Breast epithelium (tissue), 4 donors: Measurements from ENCODE around the gene RTCA. TPM values are rescaled to one million over a fixed set of nuclear protein-coding genes. Genes with fewer than 3 reads are reported as not detected.

Experiments used
- DNase-seq, 2 donors: peaks; one replicate each; pipeline ENCODE4 v3.0.0-alpha.2; 2019; ENCODE audit warnings: low spot score in 2 of 2
- H3K27ac ChIP-seq, 2 donors: fragments of 200-600 bp; sonication (generic) in 1 of 2; one replicate each; pipeline ENCODE4 v1.5.1; 2016 to 2019; ENCODE audit warnings: mild to moderate bottlenecking in 1 of 2
- H3K27me3 ChIP-seq, 2 donors: fragments of 200-600 bp; sonication (generic) in 1 of 2; one replicate each; pipeline versions ENCODE4 v1.5.1 to v1.6.0; 2017 to 2019; ENCODE audit warnings: control low read depth in 1 of 2, mild to moderate bottlenecking in 1 of 2
- H3K36me3 ChIP-seq: fragments of 200-600 bp; one replicate; pipeline ENCODE4 v1.5.1; 2019
- H3K4me1 ChIP-seq, 2 donors: fragments of 200-600 bp; sonication (generic); one replicate each; pipeline ENCODE4 v1.5.1; 2016 to 2019; ENCODE audit warnings: control low read depth in 1 of 2
- H3K4me3 ChIP-seq, 3 donors: fragments of 200-600 bp; sonication (generic); 1 replicate in 2 of 3; 2 replicates in 1 of 3; pipeline ENCODE4 v1.5.1; 2016 to 2019; ENCODE audit warnings: mild to moderate bottlenecking in 3 of 3, moderate library complexity in 2 of 3
- H3K9me3 ChIP-seq, 2 donors: fragments of 200-600 bp; sonication (generic) in 1 of 2; one replicate each; pipeline ENCODE4 v1.5.1; 2016 to 2019; ENCODE audit warnings: control low read depth in 1 of 2
- POLR2A ChIP-seq: fragments of 450-650 bp; IDR thresholded peaks from one replicate; pipeline ENCODE4 v1.6.1; 2016; ENCODE audit warnings: antibody characterized with exemption, mild to moderate bottlenecking, moderate library complexity
- POLR2AphosphoS5 ChIP-seq, 3 donors: sonication (generic); formaldehyde crosslinking; IDR thresholded peaks; one replicate each; pipeline ENCODE4 v1.6.1; 2017; ENCODE audit warnings: antibody characterized with exemption in 3 of 3
- intact Hi-C: fragments of 100-400 bp; cut with DNase I; formaldehyde crosslinking; loops from one replicate; pipeline ENCODE4 v1.15.1; 2023; ENCODE audit warnings: low total_unique reads
- total RNA-seq, 3 donors: library from RNA; depleted of rRNA; stranded (reverse); fragments of >200 nt; gene quantifications; one replicate each; pipeline ENCODE4 v1.1.0, GENCODE V29; 2016
- TF ChIP-seq, protein P1 (sequence below), 3 donors: fragments of 450-650 bp; IDR thresholded peaks; one replicate each; pipeline ENCODE4 v1.5.1; 2016 to 2017; ENCODE audit warnings: antibody characterized with exemption in 3 of 3, mild to moderate bottlenecking in 3 of 3, moderate library complexity in 3 of 3

RTCA gene
- total RNA-seq, 3 donors from 2014 or later: 17.0 to 22.6 (median 22.2) TPM

DNA sequence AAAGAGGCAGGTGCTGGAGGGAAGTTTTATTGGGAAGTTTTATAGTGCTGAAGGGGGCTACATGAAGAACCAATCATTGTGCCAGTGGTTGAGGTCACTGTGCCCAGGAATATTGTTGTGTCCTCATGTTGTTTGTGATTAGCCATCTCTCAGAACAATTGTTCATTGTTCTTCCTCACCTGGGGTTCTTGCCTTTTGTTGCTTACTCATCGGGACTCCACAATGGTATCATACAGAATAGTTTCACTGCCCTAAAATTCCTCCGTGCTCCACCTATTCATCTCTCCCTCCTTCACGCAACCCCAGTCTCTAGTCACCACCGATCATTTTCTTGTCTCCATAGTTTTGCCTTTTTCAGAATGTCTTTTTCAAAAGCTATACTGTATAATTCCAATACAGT, 47.4 kb downstream of the RTCA start:
- Histone ChIP-seq H3K27ac (no peak overlapping the region), H3K36me3 (no peaks in the 10 kb centered on the region), H3K9me3 (peaks cover 7 to 10% of the 10 kb centered on the region in 2 donors), H3K4me1 (no peaks in the 10 kb centered on the region), H3K4me3 (no peak overlapping the region), H3K27me3 (no peaks in the 10 kb centered on the region)
- no peak for TF ChIP-seq POLR2AphosphoS5 (IDR thresholded peaks at IDR 0.05)
- TF ChIP-seq POLR2A: no peak
- TF ChIP-seq, protein P1, sequence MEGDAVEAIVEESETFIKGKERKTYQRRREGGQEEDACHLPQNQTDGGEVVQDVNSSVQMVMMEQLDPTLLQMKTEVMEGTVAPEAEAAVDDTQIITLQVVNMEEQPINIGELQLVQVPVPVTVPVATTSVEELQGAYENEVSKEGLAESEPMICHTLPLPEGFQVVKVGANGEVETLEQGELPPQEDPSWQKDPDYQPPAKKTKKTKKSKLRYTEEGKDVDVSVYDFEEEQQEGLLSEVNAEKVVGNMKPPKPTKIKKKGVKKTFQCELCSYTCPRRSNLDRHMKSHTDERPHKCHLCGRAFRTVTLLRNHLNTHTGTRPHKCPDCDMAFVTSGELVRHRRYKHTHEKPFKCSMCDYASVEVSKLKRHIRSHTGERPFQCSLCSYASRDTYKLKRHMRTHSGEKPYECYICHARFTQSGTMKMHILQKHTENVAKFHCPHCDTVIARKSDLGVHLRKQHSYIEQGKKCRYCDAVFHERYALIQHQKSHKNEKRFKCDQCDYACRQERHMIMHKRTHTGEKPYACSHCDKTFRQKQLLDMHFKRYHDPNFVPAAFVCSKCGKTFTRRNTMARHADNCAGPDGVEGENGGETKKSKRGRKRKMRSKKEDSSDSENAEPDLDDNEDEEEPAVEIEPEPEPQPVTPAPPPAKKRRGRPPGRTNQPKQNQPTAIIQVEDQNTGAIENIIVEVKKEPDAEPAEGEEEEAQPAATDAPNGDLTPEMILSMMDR (IDR thresholded peaks at IDR 0.05): no peak
- intact Hi-C loops: no loop called here
- DNase-seq: no peak

DNA sequence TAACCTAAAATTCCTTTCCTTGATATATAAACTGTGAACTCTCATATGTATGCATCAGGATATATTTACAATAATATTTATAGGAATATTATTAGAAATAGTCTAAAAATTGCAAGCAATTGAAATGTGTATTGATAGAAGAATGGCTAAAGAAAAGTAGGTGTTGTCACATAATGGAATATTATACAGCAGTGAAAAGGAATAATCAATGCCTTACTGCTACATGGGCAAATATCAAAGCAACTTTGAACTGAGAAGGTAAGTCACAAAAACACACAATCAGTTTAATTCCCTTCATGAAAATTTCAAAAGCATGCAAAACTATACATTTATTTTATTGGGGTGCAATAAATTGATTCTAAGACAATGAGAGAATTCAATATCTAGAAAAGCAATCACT, 50.6 kb downstream of the RTCA start:
- TF ChIP-seq, protein P1 (IDR thresholded peaks at IDR 0.05): no peak
- TF ChIP-seq POLR2AphosphoS5 (IDR thresholded peaks at IDR 0.05): no peak
- no peak for TF ChIP-seq POLR2A
- peaks cover 18 to 27% of the 10 kb centered on the region in 2 donors for H3K9me3 ChIP-seq
- no peaks in the 10 kb centered on the region for H3K36me3 ChIP-seq
- no peak overlapping the region for H3K27ac ChIP-seq
- no peaks in the 10 kb centered on the region for H3K4me1 ChIP-seq
- no peaks in the 10 kb centered on the region for H3K27me3 ChIP-seq
- DNase-seq: no peak
- no peak overlapping the region for H3K4me3 ChIP-seq
- intact Hi-C loops: no loop called here

DNA sequence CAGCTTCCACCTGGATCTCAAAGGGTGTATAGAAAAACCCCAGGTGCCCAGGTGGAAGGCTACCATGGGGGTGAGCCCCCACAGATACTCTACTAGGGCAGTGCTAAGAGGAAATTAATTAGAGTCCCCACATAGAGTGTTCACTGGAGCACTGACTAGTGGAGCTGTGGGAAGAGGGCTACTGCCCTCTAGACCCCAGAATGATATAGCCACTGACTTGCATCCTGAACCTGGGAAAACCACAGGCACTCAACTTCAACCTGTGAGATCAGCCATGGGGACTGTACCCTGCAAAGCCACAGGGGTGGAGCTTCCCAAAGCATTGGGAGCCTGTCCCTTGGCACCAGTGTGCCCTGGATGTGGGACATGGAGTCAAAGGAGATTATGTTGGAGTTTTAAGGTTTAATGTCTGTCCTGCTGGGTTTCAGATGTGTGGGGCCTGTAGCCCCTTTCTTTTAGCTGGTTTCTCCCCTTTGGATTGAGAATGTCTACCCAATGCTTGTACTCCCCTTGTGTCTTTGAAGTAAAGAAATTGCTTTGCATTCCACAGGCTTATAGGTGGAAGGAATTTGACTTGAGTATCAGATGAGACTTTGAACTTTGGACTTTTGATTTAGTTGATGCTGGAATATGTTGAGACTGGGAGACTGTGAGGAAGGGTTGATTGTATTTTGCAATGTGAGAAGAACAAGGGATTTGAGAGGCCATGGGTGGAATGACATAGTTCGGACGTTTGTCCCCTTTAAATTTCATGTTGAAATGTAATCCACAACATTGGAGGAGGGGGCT, 54.5 kb downstream of the RTCA start:
- no peaks in the 10 kb centered on the region for H3K36me3 ChIP-seq
- no peak overlapping the region for H3K27ac ChIP-seq
- no peaks in the 10 kb centered on the region for H3K27me3 ChIP-seq
- no peak for DNase-seq
- intact Hi-C loops: no loop called here
- TF ChIP-seq, protein P1 (IDR thresholded peaks at IDR 0.05): no peak
- no peak for TF ChIP-seq POLR2AphosphoS5 (IDR thresholded peaks at IDR 0.05)
- TF ChIP-seq POLR2A: no peak
- H3K4me1 ChIP-seq: no peaks in the 10 kb centered on the region
- peaks cover 18 to 27% of the 10 kb centered on the region in 2 donors for H3K9me3 ChIP-seq
- H3K4me3 ChIP-seq: no peak overlapping the region

DNA sequence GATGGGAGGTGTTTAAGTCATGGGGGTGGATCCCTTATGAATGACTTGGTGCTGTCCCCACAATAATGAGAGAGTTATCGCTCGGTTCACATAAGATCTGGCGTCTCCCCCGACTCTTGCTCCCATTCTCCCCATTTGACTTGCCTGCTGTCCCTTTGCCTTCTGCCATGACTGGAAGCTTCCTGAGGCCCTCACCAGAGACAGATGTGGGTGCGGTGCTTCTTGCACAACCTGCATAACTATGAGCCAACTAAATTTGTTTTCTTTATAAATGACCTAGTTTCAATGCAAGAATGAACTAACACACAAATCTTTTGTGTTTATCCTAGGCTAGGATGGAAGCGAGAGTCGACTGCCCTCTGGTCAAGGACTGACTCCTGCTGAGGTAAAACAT, 55.1 kb downstream of the RTCA start:
- DNase-seq: no peak
- H3K4me1 ChIP-seq: no peaks in the 10 kb centered on the region
- H3K27ac ChIP-seq: no peak overlapping the region
- H3K4me3 ChIP-seq: no peak overlapping the region
- intact Hi-C loops: no loop called here
- TF ChIP-seq POLR2AphosphoS5 (IDR thresholded peaks at IDR 0.05) (no peak), POLR2A (no peak)
- TF ChIP-seq, protein P1 (IDR thresholded peaks at IDR 0.05): no peak
- H3K36me3 ChIP-seq: no peaks in the 10 kb centered on the region
- H3K9me3 ChIP-seq: peaks cover 12 to 21% of the 10 kb centered on the region in 2 donors
- H3K27me3 ChIP-seq: no peaks in the 10 kb centered on the region

DNA sequence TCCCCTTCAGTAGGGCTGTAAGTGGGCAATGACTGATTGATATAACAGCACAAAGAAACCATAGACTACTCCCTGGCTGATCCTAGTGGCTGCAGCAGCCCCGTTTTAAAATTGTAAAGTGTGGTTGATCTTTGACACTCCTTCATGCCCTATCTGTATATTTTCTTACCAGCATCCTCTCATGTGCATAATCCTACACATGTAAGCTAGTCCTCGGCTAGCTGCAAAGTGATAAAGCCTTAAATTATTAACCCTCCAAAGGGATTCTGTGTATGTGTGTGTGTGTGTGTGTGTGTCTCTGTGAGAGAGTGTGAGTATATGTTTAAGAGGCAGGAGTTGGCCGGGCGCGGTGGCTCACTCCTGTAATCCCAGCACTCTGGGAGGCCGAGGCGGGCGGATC, 55.5 kb downstream of the RTCA start:
- intact Hi-C loops: no loop called here
- DNase-seq: no peak
- H3K9me3 ChIP-seq: peaks cover 12 to 17% of the 10 kb centered on the region in 2 donors
- no peaks in the 10 kb centered on the region for H3K27me3 ChIP-seq
- H3K4me1 ChIP-seq: no peaks in the 10 kb centered on the region
- H3K36me3 ChIP-seq: no peaks in the 10 kb centered on the region
- TF ChIP-seq, protein P1 (IDR thresholded peaks at IDR 0.05): no peak
- TF ChIP-seq POLR2AphosphoS5 (IDR thresholded peaks at IDR 0.05) (no peak), POLR2A (no peak)
- H3K27ac ChIP-seq: no peak overlapping the region
- H3K4me3 ChIP-seq: no peak overlapping the region
